ENCODE results near the gene CCR4.

DNA sequence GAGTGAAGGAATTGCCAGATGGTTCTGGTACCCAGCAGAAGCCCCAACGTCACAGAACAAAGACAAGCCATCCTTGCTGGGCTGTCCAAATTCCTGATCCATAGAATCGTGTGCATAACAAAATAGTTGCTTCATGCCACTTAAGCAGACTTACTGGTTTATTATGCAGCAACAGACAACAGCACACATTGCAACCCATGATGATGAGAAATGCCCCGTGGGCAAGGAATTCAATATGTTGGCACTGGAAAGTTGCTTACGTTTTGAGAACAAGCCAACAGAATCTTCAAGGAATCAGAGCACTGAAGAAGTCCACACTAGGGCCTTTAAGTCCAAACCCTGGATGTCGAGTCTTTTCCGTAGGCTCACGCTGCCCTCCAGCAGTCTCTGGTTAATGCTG lies 40.3 kb downstream of the CCR4 start:
- TF ChIP-seq, protein P1, sequence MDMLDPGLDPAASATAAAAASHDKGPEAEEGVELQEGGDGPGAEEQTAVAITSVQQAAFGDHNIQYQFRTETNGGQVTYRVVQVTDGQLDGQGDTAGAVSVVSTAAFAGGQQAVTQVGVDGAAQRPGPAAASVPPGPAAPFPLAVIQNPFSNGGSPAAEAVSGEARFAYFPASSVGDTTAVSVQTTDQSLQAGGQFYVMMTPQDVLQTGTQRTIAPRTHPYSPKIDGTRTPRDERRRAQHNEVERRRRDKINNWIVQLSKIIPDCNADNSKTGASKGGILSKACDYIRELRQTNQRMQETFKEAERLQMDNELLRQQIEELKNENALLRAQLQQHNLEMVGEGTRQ (CRISPR knock-in tag; IDR thresholded peaks at IDR 0.05): no peak
- no peak for TF ChIP-seq TP53 (CRISPR knock-in tag; IDR thresholded peaks at IDR 0.05)
- TF ChIP-seq ZNF121 (CRISPR knock-in tag; IDR thresholded peaks at IDR 0.05): no peak
